Measurements from ENCODE around the gene KCNQ5. TPM values are rescaled to one million over a fixed set of nuclear protein-coding genes. Genes with fewer than 3 reads are reported as not detected.

The KCNQ5 gene
- total RNA-seq, 2 donors from 2014 or later = 0.22 to 0.56 TPM

DNA sequence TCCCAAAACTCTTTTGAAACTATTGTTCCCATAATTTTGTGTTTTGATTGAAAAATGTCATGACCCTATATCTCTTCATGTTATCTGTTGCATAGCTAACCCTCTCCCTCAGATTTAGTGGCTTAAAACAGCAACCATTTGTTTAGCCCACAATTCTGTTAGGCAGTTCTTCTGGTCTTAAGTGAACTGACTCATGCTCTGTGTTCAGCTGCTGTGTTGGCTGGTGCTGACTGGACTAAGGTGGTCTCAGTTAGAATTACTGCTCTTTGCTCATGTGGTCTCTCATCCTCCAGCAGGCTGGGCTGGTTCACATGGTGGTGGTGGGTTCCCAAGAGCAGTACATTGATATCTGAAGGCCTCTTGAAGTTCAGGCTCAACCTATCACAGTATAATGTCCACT lies 522.7 kb downstream of the KCNQ5 start:
- TF ChIP-seq, protein P1, sequence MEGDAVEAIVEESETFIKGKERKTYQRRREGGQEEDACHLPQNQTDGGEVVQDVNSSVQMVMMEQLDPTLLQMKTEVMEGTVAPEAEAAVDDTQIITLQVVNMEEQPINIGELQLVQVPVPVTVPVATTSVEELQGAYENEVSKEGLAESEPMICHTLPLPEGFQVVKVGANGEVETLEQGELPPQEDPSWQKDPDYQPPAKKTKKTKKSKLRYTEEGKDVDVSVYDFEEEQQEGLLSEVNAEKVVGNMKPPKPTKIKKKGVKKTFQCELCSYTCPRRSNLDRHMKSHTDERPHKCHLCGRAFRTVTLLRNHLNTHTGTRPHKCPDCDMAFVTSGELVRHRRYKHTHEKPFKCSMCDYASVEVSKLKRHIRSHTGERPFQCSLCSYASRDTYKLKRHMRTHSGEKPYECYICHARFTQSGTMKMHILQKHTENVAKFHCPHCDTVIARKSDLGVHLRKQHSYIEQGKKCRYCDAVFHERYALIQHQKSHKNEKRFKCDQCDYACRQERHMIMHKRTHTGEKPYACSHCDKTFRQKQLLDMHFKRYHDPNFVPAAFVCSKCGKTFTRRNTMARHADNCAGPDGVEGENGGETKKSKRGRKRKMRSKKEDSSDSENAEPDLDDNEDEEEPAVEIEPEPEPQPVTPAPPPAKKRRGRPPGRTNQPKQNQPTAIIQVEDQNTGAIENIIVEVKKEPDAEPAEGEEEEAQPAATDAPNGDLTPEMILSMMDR (IDR thresholded peaks at IDR 0.05) = no peak
- H3K27me3 ChIP-seq = no peaks in the 10 kb centered on the region
- intact Hi-C loops (cut with DNase I) = no loop called here
- H3K9ac ChIP-seq (ENCODE audit: low read depth in 2 of 2, low read length in 2 of 2) = no peak overlapping the region
- H3K9me3 ChIP-seq = no peaks in the 10 kb centered on the region
- no peak overlapping the region for H3K27ac ChIP-seq
- H3K4me1 ChIP-seq = no peaks in the 10 kb centered on the region
- no peak for DNase-seq
- H3K4me3 ChIP-seq = no peak overlapping the region
- no peaks in the 10 kb centered on the region for H3K36me3 ChIP-seq

DNA sequence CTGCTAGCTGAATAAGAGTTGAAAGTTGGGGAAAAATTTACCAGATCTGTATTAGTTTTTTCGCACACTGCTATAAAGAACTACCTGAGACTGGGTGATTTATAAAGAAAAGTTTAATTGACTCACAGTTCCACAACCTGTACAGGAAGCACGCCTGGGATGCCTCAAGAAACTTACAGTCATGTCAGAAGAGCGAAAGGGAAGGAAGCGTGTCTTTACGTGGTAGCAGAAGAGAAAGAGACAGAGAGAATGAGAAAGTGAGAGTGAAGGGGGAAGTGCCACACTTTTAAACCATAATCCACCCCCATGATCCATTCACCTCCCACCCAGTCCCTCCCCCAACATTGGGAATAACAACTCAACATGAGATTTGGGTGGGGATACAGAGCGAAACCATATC lies 523.8 kb downstream of the KCNQ5 start:
- H3K27me3 ChIP-seq = no peaks in the 10 kb centered on the region
- H3K4me3 ChIP-seq = no peak overlapping the region
- TF ChIP-seq, protein P1 (IDR thresholded peaks at IDR 0.05) = no peak
- H3K9ac ChIP-seq (ENCODE audit: low read depth in 2 of 2, low read length in 2 of 2) = no peak overlapping the region
- H3K36me3 ChIP-seq = no peaks in the 10 kb centered on the region
- DNase-seq = no peak
- H3K27ac ChIP-seq = no peak overlapping the region
- no peaks in the 10 kb centered on the region for H3K9me3 ChIP-seq
- no peaks in the 10 kb centered on the region for H3K4me1 ChIP-seq
- intact Hi-C loops (cut with DNase I) = no loop called here

DNA sequence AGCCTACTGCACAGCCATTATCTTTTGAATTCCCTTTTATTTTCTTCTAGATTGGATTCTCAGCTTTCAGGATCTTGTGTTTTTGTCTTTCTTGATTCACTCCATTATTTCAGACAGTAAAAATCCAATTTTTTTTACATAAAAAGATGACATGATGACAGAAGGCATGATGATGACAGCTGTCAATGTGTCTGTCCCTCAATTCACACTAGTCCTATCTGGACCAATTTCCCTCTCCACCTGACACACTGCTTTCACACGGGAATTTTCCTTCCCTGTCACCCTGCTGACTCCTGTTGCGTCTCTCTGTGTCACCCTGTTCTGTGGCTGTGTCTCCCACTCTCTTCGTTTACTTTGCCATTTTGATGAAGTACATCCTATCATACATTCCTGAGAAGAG lies 529.9 kb downstream of the KCNQ5 start:
- DNase-seq = no peak
- intact Hi-C loops (cut with DNase I) = no loop called here
- H3K9me3 ChIP-seq = no peaks in the 10 kb centered on the region
- H3K36me3 ChIP-seq = no peaks in the 10 kb centered on the region
- no peak overlapping the region for H3K27ac ChIP-seq
- no peaks in the 10 kb centered on the region for H3K27me3 ChIP-seq
- H3K4me3 ChIP-seq = no peak overlapping the region
- H3K4me1 ChIP-seq = no peaks in the 10 kb centered on the region
- TF ChIP-seq, protein P1 (IDR thresholded peaks at IDR 0.05) = no peak
- H3K9ac ChIP-seq (ENCODE audit: low read depth in 2 of 2, low read length in 2 of 2) = no peak overlapping the region

DNA sequence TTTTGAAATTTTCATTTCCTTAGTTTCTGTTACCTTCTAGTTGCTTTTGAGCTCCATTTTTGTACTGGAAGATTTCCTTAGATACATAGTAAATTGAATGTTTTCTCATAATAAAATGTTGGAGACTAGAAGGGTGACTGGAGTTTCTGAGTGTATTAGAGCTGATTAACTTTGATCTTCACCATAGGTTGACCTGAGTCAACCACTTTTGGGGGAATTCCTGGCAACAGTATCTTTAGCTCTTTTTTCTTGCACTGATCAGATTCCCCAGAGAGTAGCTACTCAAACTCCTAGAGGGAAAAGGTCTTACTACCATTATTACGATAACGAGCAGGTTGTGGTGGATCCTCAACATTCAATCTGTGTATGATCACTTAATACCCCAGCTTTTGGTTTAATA lies 530.7 kb downstream of the KCNQ5 start:
- H3K36me3 ChIP-seq = no peaks in the 10 kb centered on the region
- TF ChIP-seq, protein P1 (IDR thresholded peaks at IDR 0.05) = no peak
- no peaks in the 10 kb centered on the region for H3K4me1 ChIP-seq
- no peak for DNase-seq
- H3K9me3 ChIP-seq = no peaks in the 10 kb centered on the region
- intact Hi-C loops (cut with DNase I) = no loop called here
- H3K27me3 ChIP-seq = no peaks in the 10 kb centered on the region
- no peak overlapping the region for H3K4me3 ChIP-seq
- no peak overlapping the region for H3K27ac ChIP-seq
- H3K9ac ChIP-seq (ENCODE audit: low read depth in 2 of 2, low read length in 2 of 2) = no peak overlapping the region

DNA sequence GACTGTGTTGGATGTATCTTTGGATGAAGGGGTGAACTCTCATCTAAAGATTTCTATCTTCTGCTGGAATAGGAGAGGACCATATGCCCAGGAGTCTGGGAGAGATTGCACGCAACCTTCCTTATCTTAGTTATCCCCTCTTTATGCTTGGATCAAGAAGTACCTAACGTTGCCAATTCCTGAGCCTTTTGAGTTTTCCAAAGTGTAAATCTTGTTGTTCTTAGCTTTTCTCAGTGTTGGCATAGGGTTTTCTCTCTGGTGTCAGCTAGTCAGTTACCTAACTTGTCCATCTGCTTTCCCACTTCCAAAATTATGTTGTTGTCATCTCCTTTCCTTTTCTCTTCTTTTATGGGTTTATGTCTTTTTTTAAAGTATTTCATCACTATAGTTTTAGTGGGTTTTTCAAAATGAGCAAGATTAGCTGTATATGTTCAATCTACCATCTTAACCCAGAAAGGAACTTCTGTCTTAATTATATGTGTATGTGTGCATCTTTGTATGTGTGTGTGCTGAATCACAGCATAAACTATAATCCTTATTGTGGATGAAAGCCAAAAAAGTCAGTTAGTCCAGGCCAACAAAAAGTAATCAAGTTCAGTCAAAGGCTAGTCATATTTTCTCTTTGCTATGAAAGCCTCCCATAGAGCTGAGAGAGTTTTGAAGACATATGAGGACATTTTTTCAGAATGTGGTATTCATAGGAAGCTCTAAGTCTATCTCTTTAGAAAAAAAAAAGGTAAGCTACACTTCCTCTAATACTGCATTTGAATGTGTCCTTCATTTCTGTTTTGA lies 531.3 kb downstream of the KCNQ5 start:
- H3K9me3 ChIP-seq = no peaks in the 10 kb centered on the region

More for the DNA sequence above, 531.3 kb downstream of the KCNQ5 start:
- Histone ChIP-seq H3K4me1 (no peaks in the 10 kb centered on the region), H3K27me3 (no peaks in the 10 kb centered on the region), H3K36me3 (no peaks in the 10 kb centered on the region), H3K9ac (ENCODE audit: low read depth in 2 of 2, low read length in 2 of 2) (no peak overlapping the region), H3K27ac (no peak overlapping the region), H3K4me3 (no peak overlapping the region)
- intact Hi-C loops (cut with DNase I) = no loop called here
- TF ChIP-seq, protein P1 (IDR thresholded peaks at IDR 0.05) = no peak
- no peak for DNase-seq
